ENCODE measurements around the gene TMEM132C. TPM values are rescaled to one million over a fixed set of nuclear protein-coding genes. Genes with fewer than 3 reads are reported as not detected.

The TMEM132C gene
- total RNA-seq, 1 donor from 2014 or later, result 0.29 TPM

GRCh38 chr12:128356547-128356946 lies 89.6 kb downstream of the TMEM132C start:
- Mint-ChIP-seq H3K27ac (no peak overlapping the region), H3K4me3 (ENCODE audit: low read depth) (no peak overlapping the region), H3K27me3 (peaks cover 48% of the 10 kb centered on the region), H3K9me3 (ENCODE audit: low read depth) (peaks cover 5% of the 10 kb centered on the region), H3K4me1 (ENCODE audit: low read depth) (no peaks in the 10 kb centered on the region), H3K36me3 (ENCODE audit: insufficient read depth) (no peaks in the 10 kb centered on the region)
- no peak for TF ChIP-seq CTCF (IDR thresholded peaks at IDR 0.05; ENCODE audit: unreplicated experiment)
- DNase-seq (ENCODE audit: low spot score, unreplicated experiment), result no peak

GRCh38 chr12:128361400-128361995 lies 94.5 kb downstream of the TMEM132C start:
- H3K4me3 Mint-ChIP-seq (ENCODE audit: low read depth), result no peak overlapping the region
- no peak for TF ChIP-seq CTCF (IDR thresholded peaks at IDR 0.05; ENCODE audit: unreplicated experiment)
- H3K4me1 Mint-ChIP-seq (ENCODE audit: low read depth), result peaks cover 4% of the 10 kb centered on the region
- H3K9me3 Mint-ChIP-seq (ENCODE audit: low read depth), result no peaks in the 10 kb centered on the region
- no peak for DNase-seq (ENCODE audit: low spot score, unreplicated experiment)
- no peak overlapping the region for H3K27ac Mint-ChIP-seq
- peaks cover 62% of the 10 kb centered on the region for H3K27me3 Mint-ChIP-seq
- H3K36me3 Mint-ChIP-seq (ENCODE audit: insufficient read depth), result no peaks in the 10 kb centered on the region

DNA sequence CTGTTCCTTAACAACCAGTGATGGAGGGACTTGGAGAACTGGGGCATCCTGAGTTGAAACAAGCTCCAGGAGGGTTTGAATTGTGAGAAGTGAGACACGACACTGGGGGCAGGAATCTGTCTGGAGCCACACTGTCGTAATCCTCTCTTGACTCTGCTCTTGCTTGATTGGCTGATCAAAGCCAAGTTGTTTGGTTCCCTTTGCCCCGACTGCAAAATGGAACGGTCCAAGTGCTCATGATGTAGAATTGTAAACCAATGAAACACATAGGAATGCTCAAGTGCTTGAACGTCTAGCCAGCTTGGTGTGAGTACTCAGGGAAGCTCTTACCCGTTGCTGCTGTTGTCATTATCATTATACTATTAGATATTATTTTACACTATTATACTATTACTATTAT lies 98.1 kb downstream of the TMEM132C start:
- H3K4me3 Mint-ChIP-seq (ENCODE audit: low read depth), result no peak overlapping the region

DNA sequence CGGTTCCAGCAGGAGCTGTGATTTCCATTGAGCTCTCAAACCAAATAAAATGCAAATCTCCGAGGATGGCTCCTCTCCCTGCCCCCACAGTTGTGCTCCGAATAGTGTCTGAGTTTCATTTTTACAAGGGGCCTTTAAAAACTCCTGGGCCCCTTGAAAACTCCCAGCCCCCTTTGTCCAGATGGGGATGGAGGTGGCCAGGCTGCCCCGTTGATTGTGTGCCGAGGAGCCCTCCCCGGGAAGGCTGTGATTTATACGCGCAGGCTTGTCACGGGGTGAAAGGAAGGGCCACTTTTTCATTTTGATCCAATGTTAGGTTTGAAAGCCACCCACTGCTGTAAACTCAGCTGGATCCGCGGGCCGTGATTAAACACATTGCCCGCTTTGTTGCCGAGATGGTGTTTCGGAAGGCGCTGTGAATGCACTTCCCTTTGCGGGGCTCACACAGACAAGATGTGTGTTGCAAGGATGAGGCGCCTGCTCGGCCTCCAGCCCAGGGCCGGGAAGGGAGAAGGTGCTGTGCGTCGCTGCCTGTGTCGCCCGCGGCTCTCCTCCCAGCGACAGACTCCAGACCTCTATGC lies 98.8 kb downstream of the TMEM132C start:
- Mint-ChIP-seq H3K4me3 (ENCODE audit: low read depth) (peak overlapping the region; percentile 58), H3K27me3 (peaks cover 64% of the 10 kb centered on the region), H3K4me1 (ENCODE audit: low read depth) (peaks cover 4% of the 10 kb centered on the region), H3K27ac (no peak overlapping the region), H3K36me3 (ENCODE audit: insufficient read depth) (no peaks in the 10 kb centered on the region), H3K9me3 (ENCODE audit: low read depth) (no peaks in the 10 kb centered on the region)
- DNase-seq (ENCODE audit: low spot score, unreplicated experiment), result no peak
- TF ChIP-seq CTCF (IDR thresholded peaks at IDR 0.05; ENCODE audit: unreplicated experiment), result no peak

More for the DNA sequence above, 98.1 kb downstream of the TMEM132C start:
- DNase-seq (ENCODE audit: low spot score, unreplicated experiment), result no peak
- H3K27ac Mint-ChIP-seq, result no peak overlapping the region
- no peaks in the 10 kb centered on the region for H3K9me3 Mint-ChIP-seq (ENCODE audit: low read depth)
- no peak for TF ChIP-seq CTCF (IDR thresholded peaks at IDR 0.05; ENCODE audit: unreplicated experiment)
- H3K36me3 Mint-ChIP-seq (ENCODE audit: insufficient read depth), result no peaks in the 10 kb centered on the region
- H3K4me1 Mint-ChIP-seq (ENCODE audit: low read depth), result peaks cover 4% of the 10 kb centered on the region
- H3K27me3 Mint-ChIP-seq, result peaks cover 64% of the 10 kb centered on the region

DNA sequence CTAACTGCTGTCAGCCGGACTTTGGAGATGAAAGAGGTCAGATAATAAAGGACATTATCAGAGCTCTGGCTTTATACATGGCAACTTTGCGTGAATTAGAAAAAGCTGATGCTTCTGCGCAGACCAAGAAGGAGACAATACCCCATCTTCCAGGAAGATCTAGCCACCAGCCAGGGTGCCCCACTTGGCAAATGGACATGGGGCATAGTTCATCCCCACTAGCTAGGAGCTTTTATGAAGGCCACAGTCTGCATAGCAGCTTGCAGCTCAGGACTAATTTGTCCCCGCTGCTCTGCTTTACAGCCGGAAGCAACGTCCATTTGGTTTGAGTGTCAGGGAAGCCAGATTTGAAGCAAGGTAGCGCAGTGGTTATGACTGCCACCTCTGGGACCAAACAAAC lies 101.0 kb downstream of the TMEM132C start:
- no peaks in the 10 kb centered on the region for H3K36me3 Mint-ChIP-seq (ENCODE audit: insufficient read depth)
- peaks cover 6% of the 10 kb centered on the region for H3K4me1 Mint-ChIP-seq (ENCODE audit: low read depth)
- H3K4me3 Mint-ChIP-seq (ENCODE audit: low read depth), result no peak overlapping the region
- no peaks in the 10 kb centered on the region for H3K9me3 Mint-ChIP-seq (ENCODE audit: low read depth)
- no peak overlapping the region for H3K27ac Mint-ChIP-seq
- no peak for TF ChIP-seq CTCF (IDR thresholded peaks at IDR 0.05; ENCODE audit: unreplicated experiment)
- no peak for DNase-seq (ENCODE audit: low spot score, unreplicated experiment)
- H3K27me3 Mint-ChIP-seq, result peaks cover 45% of the 10 kb centered on the region

All from progenitor cell of endocrine pancreas (in vitro differentiated cells).